ENCODE results near the gene NEURL1. TPM values are rescaled to one million over a fixed set of nuclear protein-coding genes. Genes with fewer than 3 reads are reported as not detected.

The NEURL1 gene
- total and polyA plus RNA-seq, 4 donors: 0.14 to 2.0 (median 0.74) TPM

DNA sequence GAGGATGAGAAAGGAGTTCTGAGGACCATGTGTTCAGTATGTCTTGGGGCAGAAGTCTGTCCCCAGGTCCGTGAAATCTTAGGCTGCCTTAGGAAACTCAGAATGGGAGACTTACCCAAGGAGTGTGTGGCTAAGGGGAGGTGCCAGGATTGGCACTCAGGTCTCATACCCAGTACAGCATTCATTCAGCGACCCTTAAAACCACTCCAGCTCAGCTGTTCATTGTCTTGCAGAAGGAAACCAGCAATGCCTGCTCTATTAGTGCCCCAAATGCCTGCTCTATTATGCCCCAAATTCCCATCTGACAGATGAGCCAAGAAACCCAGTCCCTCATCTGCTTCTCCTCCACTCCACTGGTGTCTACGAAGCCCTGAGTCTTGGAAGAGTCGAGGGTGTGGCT lies 147.8 kb downstream of the NEURL1 start:
- ATAC-seq (ENCODE audit: insufficient read depth, low FRiP score) (no peak), DNase-seq (no peak)
- H3K9ac ChIP-seq (ENCODE audit: insufficient read depth in 1 of 2, low read length in 2 of 2): no peak overlapping the region
- peaks cover 9 to 54% (median 22%) of the 10 kb centered on the region in 5 donors for H3K4me1 ChIP-seq (ENCODE audit: control insufficient read depth in 5 of 5, insufficient read depth in 5 of 5, low read length in 5 of 5)
- no peaks in the 10 kb centered on the region for H3K27me3 ChIP-seq (ENCODE audit: control insufficient read depth in 3 of 3, insufficient read depth in 3 of 3, low read length in 2 of 3)
- WGBS, 2 donors: 76 to 81% methylated on average over 4 of the region's 4 CpGs
- TF ChIP-seq, protein P1, sequence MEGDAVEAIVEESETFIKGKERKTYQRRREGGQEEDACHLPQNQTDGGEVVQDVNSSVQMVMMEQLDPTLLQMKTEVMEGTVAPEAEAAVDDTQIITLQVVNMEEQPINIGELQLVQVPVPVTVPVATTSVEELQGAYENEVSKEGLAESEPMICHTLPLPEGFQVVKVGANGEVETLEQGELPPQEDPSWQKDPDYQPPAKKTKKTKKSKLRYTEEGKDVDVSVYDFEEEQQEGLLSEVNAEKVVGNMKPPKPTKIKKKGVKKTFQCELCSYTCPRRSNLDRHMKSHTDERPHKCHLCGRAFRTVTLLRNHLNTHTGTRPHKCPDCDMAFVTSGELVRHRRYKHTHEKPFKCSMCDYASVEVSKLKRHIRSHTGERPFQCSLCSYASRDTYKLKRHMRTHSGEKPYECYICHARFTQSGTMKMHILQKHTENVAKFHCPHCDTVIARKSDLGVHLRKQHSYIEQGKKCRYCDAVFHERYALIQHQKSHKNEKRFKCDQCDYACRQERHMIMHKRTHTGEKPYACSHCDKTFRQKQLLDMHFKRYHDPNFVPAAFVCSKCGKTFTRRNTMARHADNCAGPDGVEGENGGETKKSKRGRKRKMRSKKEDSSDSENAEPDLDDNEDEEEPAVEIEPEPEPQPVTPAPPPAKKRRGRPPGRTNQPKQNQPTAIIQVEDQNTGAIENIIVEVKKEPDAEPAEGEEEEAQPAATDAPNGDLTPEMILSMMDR (IDR thresholded peaks at IDR 0.05; ENCODE audit: control extremely low read depth, extremely low read depth): no peak
- no peaks in the 10 kb centered on the region for H3K9me3 ChIP-seq (ENCODE audit: control insufficient read depth in 4 of 4, insufficient read depth in 3 of 4, low read length in 3 of 4)
- H3K36me3 ChIP-seq (ENCODE audit: control insufficient read depth in 4 of 4, insufficient read depth in 4 of 4, low read length in 4 of 4): peaks cover 3 to 10% (median 6%) of the 10 kb centered on the region in 4 donors
- H3K27ac ChIP-seq (ENCODE audit: low read depth in 1 of 2, low read length in 1 of 2): no peak overlapping the region
- H3K4me3 ChIP-seq: no peak overlapping the region

Other genes with a start within 250 kb of the NEURL1 start
- not detected for gene RPEL1, start 247.8 kb upstream of the NEURL1 start, total RNA-seq
- not detected for gene RPEL1, start 247.8 kb upstream of the NEURL1 start, polyA plus RNA-seq
- gene INA, start 216.6 kb upstream of the NEURL1 start, total RNA-seq: under 1 TPM; 0.15 to 0.31 TPM
- gene INA, start 216.6 kb upstream of the NEURL1 start, polyA plus RNA-seq: under 1 TPM; 0.04 to 0.07 TPM
- gene PCGF6, start 142.6 kb upstream of the NEURL1 start, total RNA-seq: 1 to 10 TPM; 5.8 to 7.7 TPM
- gene PCGF6, start 142.6 kb upstream of the NEURL1 start, polyA plus RNA-seq: 1 to 10 TPM; 5.2 to 7.3 TPM
- gene TAF5, start 125.7 kb upstream of the NEURL1 start, total RNA-seq: 1 to 10 TPM; 3.0 to 5.4 TPM
- gene TAF5, start 125.7 kb upstream of the NEURL1 start, polyA plus RNA-seq: 1 to 10 TPM; 2.0 to 2.3 TPM
- 100 to 1,000 TPM in 1 of 2 donors, 10 to 100 TPM in 1; 38.6 to 212 TPM for gene ATP5MK, start 97.2 kb upstream of the NEURL1 start, total RNA-seq
- gene ATP5MK, start 97.2 kb upstream of the NEURL1 start, polyA plus RNA-seq: 1,000 to 10,000 TPM in 1 of 2 donors, 100 to 1,000 TPM in 1; 403 to 1,220 TPM
- 10 to 100 TPM; 23.2 to 30.1 TPM for gene PDCD11, start 97.1 kb upstream of the NEURL1 start, total RNA-seq
- 10 to 100 TPM; 15.2 to 17.3 TPM for gene PDCD11, start 97.1 kb upstream of the NEURL1 start, polyA plus RNA-seq
- 10 to 100 TPM; 11.7 to 43.2 TPM for gene CALHM2, start 41.3 kb upstream of the NEURL1 start, total RNA-seq
- gene CALHM2, start 41.3 kb upstream of the NEURL1 start, polyA plus RNA-seq: 10 to 100 TPM; 17.0 to 32.9 TPM
- not detected for gene CALHM1, start 34.8 kb upstream of the NEURL1 start, total RNA-seq
- gene CALHM1, start 34.8 kb upstream of the NEURL1 start, polyA plus RNA-seq: not detected
- under 1 TPM in 1 of 2 donors, not detected in 1; 0.15 TPM for gene CALHM3, start 14.5 kb upstream of the NEURL1 start, total RNA-seq
- gene CALHM3, start 14.5 kb upstream of the NEURL1 start, polyA plus RNA-seq: under 1 TPM in 1 of 2 donors, not detected in 1; 0.02 TPM